GM18870 (cell line): Measurements from ENCODE around the gene TMEM62.
"Not testable (repeated sequence)": the region's sequence is repeated elsewhere in the genome, so short reads cannot be mapped to it uniquely, and the experiment has no call there.

Source experiments
- ATAC-seq: cut with Tn5 transposase; IDR thresholded peaks from one replicate; pipeline ENCODE4 v1.9.1; 2021; ENCODE audit warnings: moderate library complexity; ENCODE audit not compliant: unreplicated experiment

Gene TMEM62

DNA sequence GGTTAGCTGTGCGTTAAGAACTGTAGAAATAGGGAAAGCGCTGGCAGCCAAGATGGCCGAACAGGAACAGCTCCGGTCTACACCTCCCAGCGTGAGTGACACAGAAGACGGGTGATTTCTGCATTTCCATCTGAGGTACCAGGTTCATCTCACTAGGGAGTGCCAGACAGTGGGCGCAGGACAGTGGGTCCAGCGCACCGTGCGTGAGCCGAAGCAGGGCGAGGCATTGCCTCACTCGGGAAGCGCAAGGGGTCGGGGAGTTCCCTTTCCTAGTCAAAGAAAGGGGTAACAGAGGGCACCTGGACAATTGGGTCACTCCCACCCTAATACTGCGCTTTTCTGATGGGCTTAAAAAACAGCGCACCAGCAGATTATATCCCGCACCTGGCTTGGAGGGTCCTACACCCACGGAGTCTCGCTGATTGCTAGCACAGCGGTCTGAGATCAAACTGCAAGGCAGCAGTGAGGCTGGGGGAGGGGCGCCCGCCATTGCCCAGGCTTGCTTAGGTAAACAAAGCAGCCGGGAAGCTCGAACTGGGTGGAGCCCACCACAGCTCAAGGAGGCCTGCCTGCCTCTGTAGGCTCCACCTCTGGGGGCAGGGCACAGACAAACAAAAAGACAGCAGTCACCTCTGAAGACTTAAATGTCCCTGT, 42.4 kb downstream of the TMEM62 start:
- ATAC-seq = not testable (repeated sequence)

DNA sequence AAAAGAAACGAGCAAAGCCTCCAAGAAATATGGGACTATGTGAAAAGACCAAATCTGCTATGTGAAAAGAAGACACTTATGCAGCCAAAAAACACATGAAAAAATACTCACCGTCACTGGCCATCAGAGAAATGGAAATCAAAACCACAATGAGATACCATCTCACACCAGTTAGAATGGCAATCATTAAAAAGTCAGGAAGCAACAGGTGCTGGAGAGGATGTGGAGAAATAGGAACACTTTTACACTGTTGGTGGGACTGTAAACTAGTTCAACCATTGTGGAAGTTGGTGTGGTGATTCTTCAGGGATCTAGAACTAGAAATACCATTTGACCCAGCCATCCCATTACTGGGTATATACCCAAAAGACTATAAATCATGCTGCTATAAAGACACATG, 43.8 kb downstream of the TMEM62 start:
- ATAC-seq = not testable (repeated sequence)

DNA sequence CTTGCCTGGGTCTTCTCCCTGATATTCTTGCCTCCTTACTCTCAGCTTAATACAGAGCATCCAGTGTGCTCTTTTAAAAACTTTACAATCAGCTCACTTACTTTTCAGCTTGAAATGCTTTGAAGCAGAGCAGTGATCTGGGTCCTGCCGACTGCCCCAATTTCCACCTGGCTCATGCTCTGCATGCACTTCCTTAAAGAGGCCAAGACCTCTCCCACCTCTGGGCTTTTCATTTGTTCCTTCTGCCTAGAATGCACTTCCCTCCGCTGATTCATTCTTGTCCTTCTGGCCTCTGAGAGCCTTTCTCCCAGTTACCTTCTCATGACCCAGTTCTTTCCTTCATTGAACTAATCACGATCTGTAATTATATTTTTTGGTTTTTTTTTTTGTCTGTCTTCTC, 49.9 kb downstream of the TMEM62 start:
- no peak for ATAC-seq

DNA sequence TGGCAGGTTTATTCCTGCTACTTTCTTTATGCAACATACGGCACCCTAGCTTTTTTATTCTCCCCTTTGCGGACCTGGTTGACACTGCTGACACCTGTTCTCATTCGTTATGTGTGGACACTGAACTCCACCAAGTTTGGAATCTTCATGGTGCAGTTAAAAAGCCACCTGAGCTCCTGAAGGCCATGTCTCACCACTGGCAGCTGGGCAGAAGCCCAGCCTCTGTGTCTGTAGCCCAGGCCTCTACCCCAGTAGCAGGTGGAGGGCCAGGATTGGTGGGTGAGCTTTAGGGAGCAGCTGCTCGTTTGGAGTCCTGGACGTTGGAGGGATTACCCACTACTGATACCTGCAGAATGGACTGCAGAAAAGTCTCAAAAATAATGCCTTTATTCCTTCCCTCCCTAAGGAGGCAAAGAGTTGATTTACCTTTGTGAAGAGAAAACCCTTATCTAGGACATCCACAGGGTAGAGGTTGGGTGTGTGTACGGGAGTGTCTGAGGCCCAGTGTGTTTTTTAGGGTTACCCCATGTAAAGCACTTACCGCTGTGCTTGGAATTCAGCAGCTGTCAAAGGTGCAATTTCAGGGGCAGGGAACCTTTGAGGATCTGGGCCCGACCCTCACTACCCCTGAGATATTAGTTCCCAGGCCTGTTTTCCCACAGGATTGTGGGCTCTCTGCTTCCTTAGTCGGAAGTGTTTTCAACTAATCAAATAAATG, 51.2 kb downstream of the TMEM62 start:
- ATAC-seq = no peak

DNA sequence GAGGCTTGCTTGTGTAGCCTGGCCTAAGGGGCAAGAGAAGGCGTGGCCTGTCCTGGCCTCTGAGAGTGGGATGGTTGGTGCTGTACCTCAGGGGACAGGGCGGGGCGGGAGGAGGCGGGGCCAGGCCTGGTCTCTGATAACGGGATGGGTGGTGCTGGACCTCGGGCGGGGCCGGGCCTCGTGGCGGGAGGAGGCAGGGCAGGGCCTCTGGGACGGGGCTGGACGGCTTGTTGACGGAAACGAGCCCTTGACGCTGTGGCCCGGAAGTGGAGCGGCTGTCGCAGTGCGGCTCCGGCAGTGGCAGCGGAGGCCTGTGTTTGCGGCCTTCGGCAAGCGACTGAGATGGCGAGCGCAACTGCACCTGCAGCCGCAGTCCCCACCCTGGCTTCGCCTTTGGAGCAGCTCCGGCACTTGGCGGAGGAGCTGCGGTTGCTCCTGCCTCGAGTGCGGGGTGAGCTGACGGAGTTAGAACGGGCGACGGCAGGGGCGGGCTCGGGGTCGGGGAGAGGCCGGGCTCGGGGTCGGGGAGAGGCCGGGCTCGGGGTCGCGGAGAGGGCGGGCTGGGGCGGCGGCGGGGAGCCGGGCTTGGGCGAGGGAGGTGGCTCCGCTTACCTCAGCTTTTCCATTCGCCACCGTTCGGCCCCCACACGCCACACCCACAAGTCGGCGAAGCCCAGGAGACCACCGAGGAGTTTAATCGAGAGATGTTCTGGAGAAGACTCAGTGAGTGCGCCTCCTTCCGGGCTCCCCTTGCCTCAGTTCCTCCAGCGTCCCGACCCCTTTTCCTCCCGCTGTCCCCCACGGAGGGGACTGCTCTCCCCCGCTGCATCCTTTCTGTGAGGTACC, 52.0 kb downstream of the TMEM62 start, which contains the start of gene CCNDBP1:
Gene CCNDBP1, plus strand, starts transcription at position 247 of the 846 bp plus-strand sequence. Its CDS starts 96 bp downstream, at position 343.
- peak; percentile 67 for ATAC-seq

DNA sequence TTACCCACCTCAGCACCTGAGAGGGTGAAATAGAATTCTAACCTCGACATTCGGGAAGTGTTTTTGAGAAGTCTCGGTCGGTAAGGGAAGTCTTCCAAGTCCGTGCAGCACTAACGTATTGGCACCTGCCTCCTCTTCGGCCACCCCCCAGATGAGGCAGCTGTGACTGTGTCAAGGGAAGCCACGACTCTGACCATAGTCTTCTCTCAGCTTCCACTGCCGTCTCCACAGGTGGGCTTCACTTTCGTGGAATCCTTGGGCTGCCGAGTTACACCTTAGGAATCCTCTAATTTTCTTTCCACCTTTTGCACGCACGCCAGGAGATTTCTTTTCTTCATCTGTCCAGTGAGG, 52.6 kb downstream of the TMEM62 start:
- ATAC-seq = peak; percentile 6

DNA sequence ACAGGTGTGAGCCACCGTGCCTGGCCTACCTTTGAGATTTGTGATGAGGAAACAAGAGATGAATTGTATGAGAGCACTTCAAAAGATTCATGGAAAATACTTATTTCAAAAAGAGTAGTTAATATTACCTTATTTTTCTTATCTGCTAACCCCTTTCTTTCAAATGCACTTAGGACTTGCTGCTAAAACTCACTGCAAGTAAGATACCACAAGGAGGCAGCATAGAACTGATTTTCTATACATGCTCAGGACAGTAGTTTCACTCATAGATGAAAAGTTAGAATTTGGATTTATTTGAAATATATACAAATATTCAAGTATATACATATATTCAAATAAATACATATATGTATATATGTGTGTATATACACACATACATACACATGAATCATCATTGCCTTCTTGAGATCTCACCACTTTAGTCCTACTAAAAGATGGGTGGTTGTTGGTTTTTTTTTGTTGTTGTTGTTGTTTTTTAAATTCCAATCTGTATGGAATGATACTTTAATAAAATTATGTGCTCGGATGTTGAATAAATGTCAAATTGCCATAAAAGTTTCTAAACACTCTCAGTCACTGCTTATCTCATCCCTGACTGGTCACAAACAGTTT, 54.3 kb downstream of the TMEM62 start:
- ATAC-seq = no peak

DNA sequence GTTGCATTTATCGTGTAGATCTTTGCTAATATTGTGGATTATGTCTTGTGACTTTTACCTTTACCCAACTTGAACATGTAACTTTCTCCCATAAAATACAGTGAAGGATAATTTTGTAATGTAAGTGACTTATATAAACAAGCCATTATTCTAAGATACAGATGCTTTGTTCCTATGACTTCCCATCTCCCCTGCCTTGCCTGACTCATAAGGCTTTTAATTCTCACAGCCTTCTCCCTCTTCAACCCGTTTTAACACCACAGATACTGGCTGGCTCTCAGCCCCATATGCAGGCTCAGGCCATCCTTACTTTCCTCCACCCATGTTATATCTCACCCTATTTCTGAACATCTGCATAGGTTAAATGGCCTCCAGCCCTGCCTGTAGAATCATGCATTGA, 55.9 kb downstream of the TMEM62 start:
- ATAC-seq = no peak

DNA sequence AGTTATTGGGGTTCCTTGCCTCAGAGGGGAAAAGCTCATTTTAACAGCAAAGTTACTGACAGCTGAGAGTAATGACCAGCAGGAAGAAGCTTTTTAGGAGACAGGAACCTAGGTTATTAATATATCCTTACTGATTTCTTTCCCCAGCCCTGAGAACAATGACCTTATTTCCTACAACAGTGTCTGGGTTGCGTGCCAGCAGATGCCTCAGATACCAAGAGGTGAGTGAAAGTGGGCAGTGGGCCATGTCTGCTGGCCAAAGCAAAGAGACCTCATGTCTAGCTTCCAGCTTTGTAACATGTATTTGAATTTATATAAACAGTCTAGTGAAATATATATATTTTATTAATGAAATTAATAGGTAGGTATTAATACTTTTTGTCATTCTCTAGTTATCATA, 56.8 kb downstream of the TMEM62 start:
- no peak for ATAC-seq

DNA sequence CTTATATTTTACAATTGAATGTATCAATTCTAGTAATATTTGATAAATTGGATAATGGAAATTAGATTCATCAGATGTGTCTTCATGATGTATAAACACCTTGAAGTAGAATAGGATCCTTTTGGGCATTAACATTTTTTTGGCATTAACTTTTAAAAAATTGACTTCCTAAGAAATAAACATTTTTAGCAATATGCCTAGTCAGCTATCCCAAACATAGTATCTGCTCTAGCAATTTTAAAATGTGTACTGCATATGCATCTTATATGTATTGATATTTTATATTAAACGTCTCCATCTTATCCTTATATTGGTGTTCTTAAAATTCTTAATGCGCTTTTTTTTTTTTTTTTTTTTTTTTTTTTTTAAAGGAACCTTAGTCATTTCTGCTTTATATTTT, 60.3 kb downstream of the TMEM62 start:
- no peak for ATAC-seq

DNA sequence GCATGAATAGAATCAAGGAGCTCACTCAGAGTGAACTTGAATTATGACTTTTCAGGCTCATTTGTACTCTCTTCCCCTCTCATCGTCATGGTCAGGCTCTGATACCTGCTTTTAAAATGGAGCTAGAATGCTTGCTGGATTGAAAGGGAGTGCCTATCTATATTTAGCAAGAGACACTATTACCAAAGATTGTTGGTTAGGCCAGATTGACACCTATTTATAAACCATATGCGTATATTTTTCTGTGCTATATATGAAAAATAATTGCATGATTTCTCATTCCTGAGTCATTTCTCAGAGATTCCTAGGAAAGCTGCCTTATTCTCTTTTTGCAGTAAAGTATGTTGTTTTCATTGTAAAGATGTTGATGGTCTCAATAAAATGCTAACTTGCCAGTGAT, 61.4 kb downstream of the TMEM62 start:
- ATAC-seq = no peak

DNA sequence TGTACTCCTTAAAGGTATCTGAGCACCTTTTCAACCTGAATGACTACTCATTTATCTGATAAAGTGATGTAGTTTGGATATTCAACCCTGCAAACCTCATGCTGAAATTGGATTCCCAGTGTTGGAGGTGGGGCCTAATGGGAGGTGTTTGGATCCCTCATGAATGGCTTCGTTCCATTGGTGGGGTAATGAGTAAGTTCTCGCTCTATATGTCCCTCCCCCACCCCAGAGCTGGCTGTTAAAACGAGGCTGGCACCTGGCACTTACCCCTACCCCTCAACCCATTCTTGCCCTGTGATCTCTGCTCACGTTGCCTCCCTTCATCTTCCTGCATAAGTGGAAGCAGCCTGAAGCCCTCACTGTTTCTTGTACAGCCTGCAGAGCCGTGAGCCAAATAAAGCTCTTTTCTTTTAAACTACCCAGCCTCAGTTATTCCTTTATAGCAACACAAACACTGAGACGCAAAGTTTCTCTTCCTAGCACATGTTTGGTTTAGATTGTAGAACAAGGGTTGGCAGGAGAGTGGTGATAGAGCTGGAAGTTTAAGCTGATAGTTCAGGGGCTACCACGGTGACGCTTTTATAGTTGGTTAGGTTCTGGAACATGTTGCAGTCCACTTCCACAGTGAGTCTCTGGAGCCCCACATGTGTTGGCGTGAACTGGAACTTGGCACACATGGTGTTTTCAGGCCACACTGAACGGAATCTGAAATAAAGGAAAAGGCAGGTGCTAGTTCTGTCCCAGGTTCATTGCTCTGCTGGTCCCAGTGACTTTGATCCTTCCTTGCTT, 63.6 kb downstream of the TMEM62 start:
- no peak for ATAC-seq

DNA sequence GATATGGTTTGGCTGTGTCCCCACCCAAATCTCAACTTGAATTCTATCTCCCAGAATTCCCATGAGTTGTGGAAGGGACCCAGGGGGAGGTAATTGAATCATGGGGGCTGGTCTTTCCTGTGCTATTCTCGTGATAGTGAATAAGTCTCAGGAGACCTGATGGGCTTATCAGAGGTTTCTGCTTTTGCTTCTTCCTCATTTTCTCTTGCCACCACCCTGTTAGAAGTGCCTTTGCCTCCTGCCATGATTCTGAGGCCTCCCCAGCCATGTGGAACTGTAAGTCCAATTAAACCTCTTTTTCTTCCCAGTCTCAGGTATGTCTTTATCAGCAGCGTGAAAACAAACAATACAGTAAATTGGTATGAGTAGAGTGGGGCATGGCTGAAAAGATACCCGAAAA, 64.4 kb downstream of the TMEM62 start:
- ATAC-seq = not testable (repeated sequence)

DNA sequence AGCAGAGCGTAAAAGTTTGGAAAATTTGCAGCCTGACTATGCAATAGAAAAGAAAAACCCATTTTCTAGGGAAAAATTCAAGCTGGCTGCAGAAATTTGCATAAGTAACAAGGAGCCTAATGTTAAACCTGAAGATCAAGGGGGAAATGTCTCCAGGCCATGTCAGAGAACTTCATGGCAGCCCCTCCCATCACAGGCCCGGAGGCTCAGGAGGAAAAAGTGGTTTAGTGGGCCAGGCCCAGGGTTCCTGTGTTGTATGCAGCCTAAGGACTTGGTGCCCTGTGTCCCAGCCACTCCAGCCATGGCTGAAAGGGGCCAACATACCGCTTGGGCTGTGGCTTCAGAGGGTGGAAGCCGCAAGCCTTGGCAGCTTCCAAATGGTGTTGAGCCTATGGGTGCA, 65.2 kb downstream of the TMEM62 start:
- ATAC-seq = not testable (repeated sequence)

DNA sequence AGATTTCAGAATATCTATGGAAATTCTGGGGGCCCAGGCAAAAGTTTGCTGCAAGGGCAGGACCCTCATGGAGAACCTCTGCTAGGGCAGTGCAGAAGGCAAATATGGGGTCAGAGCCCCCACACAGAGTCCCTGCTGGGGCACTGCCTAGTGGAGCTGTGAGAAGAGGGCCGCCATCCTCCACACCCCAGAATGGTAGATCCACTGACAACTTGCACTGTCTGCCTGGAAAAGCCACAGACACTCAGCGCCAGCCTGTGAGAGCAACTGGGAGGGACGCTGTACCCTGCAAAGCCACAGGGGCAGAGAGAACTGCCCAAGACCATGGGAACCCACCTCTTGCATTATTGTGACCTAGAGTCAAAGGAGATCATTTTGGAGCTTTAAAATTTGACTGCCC, 65.6 kb downstream of the TMEM62 start:
- no peak for ATAC-seq

DNA sequence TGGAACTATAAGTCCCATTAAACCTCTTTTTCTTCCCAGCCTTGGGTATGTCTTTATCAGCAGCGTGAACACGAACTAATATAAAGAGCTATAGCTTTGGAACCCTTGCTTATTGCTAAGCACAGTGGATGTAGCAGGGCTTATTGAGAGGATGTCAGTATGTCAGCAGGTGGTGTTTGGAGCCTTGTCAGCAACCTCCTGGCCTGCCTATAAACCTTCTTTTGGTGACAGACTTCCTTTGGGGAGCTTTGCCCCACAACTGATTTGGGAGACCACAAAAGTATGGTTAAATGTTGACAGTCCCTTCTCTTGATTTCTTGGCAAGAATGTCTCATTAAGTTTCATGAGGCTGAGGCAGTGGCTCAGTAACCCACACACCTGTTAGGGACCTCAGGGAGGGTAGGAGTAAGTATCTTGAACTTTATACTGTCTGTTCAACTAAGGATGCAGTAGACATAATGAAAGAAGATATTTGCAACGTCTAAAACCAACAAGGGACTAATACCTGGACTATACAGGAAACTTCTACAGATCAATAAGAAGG, 66.6 kb downstream of the TMEM62 start:
- ATAC-seq = no peak

DNA sequence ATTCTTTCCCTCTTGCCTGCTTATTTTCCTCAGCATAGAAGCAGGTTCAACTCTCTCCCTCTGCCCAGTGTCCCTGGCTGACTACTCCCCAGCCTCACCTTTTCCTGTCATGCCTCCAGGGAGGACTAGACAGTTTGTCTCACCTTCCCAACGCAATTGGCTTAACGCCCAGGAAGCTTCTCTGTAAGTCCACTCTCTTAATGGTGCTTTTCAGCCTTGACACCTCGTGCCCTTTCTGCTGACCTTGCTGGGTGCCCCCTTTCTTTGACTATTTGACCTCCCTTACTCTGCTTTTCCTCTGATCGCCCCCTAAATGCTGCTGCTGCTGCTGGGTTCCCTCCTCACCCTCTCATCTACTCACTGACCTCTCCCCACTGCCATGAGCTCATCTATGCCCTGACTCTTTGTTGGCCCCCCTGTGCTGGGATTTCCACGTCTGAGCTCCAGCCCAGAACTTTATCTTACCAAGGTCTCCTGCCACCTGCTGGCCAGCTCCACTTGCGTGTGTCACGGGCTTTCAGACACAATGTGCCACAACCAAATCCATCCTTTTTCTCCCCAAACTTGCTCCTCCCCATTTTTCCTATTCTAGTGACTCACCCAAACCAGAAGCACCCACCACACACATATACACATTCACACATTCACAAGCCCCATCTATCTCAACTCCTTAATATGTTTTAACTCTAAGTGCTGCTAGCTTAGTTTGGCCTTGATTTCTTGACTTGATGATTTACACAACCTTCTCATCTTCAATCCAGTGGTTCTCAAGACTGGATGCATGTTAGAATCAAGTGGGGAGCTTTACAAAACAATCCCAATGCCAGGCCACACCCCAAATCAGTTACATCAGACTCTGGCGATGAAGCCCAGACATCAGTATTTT, 70.9 kb downstream of the TMEM62 start:
- no peak for ATAC-seq

DNA sequence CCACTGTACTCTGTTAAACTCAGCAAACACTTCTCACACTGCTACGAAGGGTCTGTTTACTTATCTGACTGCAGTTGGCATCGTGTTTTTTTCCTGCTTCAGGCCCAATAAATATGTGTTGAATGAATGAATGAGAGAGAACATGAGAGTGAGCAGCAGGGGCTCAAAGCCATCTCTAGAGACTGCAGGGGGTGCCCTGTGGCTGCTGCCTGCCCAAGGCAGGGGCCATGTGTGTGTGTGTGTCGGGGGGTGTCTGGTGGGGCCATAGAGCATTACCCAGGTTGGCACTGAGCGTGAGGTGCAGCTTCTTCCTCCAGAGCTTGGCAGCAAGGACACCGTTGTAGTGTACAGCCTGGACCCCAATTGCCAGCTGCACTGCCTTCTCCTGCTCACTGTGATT, 72.7 kb downstream of the TMEM62 start:
- no peak for ATAC-seq

DNA sequence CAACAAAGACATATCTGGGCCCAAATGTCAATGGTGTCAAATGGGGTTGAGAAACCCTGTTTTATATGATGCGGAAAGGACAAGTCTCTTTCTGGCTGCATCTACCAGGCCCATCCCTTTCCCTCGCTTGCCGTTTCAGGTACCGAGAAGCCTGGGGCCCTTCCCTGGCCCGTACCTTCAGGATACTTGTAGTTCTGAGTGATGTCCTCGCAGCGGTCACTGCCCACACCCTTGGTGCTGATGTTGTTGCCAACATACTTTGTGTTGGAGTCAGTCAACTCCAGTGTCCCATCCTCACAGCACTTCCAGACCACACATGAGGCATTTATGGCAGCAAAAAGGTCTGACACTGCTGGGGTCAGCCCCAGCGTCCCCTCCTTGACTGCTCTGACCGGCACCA, 73.6 kb downstream of the TMEM62 start:
- no peak for ATAC-seq
